ENCODE data around the gene RASSF3. TPM values are rescaled to one million over a fixed set of nuclear protein-coding genes. Genes with fewer than 3 reads are reported as not detected.
"Not testable (repeated sequence)": the region's sequence is repeated elsewhere in the genome, so short reads cannot be mapped to it uniquely, and the experiment has no call there.

RASSF3 gene
- polyA plus RNA-seq, 1 donor, result 27.8 TPM

GRCh38 chr12:64572241-64572640, 38.1 kb upstream of the RASSF3 start:
- Histone ChIP-seq H3K27me3 (ENCODE audit: control insufficient read depth, insufficient read depth, low read length) (no peaks in the 10 kb centered on the region), H3K4me3 (ENCODE audit: low read length) (no peak overlapping the region), H3K36me3 (ENCODE audit: control insufficient read depth, insufficient read depth, low read length) (no peaks in the 10 kb centered on the region), H3K27ac (ENCODE audit: low read length) (no peak overlapping the region), H3K9me3 (ENCODE audit: control insufficient read depth, low read depth, low read length) (peaks cover 4% of the 10 kb centered on the region), H3K4me1 (ENCODE audit: control insufficient read depth, insufficient read depth, low read length) (no peaks in the 10 kb centered on the region)
- WGBS (ENCODE audit: insufficient coverage, low lambda C conversion rate), result no CpG with 5 or more reads among the region's 2 CpGs
- no peak for DNase-seq

- H3K4me3 ChIP-seq (ENCODE audit: low read length), result no peak overlapping the region
- H3K36me3 ChIP-seq (ENCODE audit: control insufficient read depth, insufficient read depth, low read length), result no peaks in the 10 kb centered on the region
- no peaks in the 10 kb centered on the region for H3K4me1 ChIP-seq (ENCODE audit: control insufficient read depth, insufficient read depth, low read length)
- peaks cover 4% of the 10 kb centered on the region for H3K9me3 ChIP-seq (ENCODE audit: control insufficient read depth, low read depth, low read length)
- no peaks in the 10 kb centered on the region for H3K27me3 ChIP-seq (ENCODE audit: control insufficient read depth, insufficient read depth, low read length)
- DNase-seq, result no peak
- no peak overlapping the region for H3K27ac ChIP-seq (ENCODE audit: low read length)
Measured at GRCh38 chr12:64574837-64575236, 35.5 kb upstream of the RASSF3 start.

- Histone ChIP-seq H3K27me3 (ENCODE audit: control insufficient read depth, insufficient read depth, low read length) (no peaks in the 10 kb centered on the region), H3K4me1 (ENCODE audit: control insufficient read depth, insufficient read depth, low read length) (no peaks in the 10 kb centered on the region), H3K4me3 (ENCODE audit: low read length) (no peak overlapping the region), H3K9me3 (ENCODE audit: control insufficient read depth, low read depth, low read length) (peaks cover 4% of the 10 kb centered on the region), H3K27ac (ENCODE audit: low read length) (no peak overlapping the region), H3K36me3 (ENCODE audit: control insufficient read depth, insufficient read depth, low read length) (no peaks in the 10 kb centered on the region)
- DNase-seq, result no peak
- WGBS (ENCODE audit: insufficient coverage, low lambda C conversion rate), result no CpG with 5 or more reads among the region's 4 CpGs
Measured at GRCh38 chr12:64577046-64577445, 33.2 kb upstream of the RASSF3 start.

GRCh38 chr12:64578566-64578965, 31.7 kb upstream of the RASSF3 start:
- no peak overlapping the region for H3K4me3 ChIP-seq (ENCODE audit: low read length)
- no peaks in the 10 kb centered on the region for H3K4me1 ChIP-seq (ENCODE audit: control insufficient read depth, insufficient read depth, low read length)
- no peaks in the 10 kb centered on the region for H3K27me3 ChIP-seq (ENCODE audit: control insufficient read depth, insufficient read depth, low read length)
- no peaks in the 10 kb centered on the region for H3K36me3 ChIP-seq (ENCODE audit: control insufficient read depth, insufficient read depth, low read length)
- no peak for DNase-seq
- H3K27ac ChIP-seq (ENCODE audit: low read length), result no peak overlapping the region
- WGBS (ENCODE audit: insufficient coverage, low lambda C conversion rate), result no CpG with 5 or more reads among the region's 4 CpGs
- peaks cover 4% of the 10 kb centered on the region for H3K9me3 ChIP-seq (ENCODE audit: control insufficient read depth, low read depth, low read length)

GRCh38 chr12:64580681-64581080, 29.6 kb upstream of the RASSF3 start:
- no peaks in the 10 kb centered on the region for H3K27me3 ChIP-seq (ENCODE audit: control insufficient read depth, insufficient read depth, low read length)
- no peak for DNase-seq
- WGBS (ENCODE audit: insufficient coverage, low lambda C conversion rate), result no CpG with 5 or more reads among the region's 2 CpGs

GRCh38 chr12:64582114-64582513, 28.2 kb upstream of the RASSF3 start:
- no peak for DNase-seq
- H3K9me3 ChIP-seq (ENCODE audit: control insufficient read depth, low read depth, low read length), result no peaks in the 10 kb centered on the region
- no CpG with 5 or more reads among the region's 3 CpGs for WGBS (ENCODE audit: insufficient coverage, low lambda C conversion rate)
- H3K27me3 ChIP-seq (ENCODE audit: control insufficient read depth, insufficient read depth, low read length), result no peaks in the 10 kb centered on the region
- H3K27ac ChIP-seq (ENCODE audit: low read length), result no peak overlapping the region
- H3K36me3 ChIP-seq (ENCODE audit: control insufficient read depth, insufficient read depth, low read length), result no peaks in the 10 kb centered on the region
- H3K4me3 ChIP-seq (ENCODE audit: low read length), result no peak overlapping the region
- H3K4me1 ChIP-seq (ENCODE audit: control insufficient read depth, insufficient read depth, low read length), result no peaks in the 10 kb centered on the region

More at GRCh38 chr12:64580681-64581080, 29.6 kb upstream of the RASSF3 start:
- Histone ChIP-seq H3K4me1 (ENCODE audit: control insufficient read depth, insufficient read depth, low read length) (no peaks in the 10 kb centered on the region), H3K4me3 (ENCODE audit: low read length) (no peak overlapping the region), H3K27ac (ENCODE audit: low read length) (no peak overlapping the region), H3K9me3 (ENCODE audit: control insufficient read depth, low read depth, low read length) (no peaks in the 10 kb centered on the region), H3K36me3 (ENCODE audit: control insufficient read depth, insufficient read depth, low read length) (no peaks in the 10 kb centered on the region)

- Histone ChIP-seq H3K27ac (ENCODE audit: low read length) (no peak overlapping the region), H3K27me3 (ENCODE audit: control insufficient read depth, insufficient read depth, low read length) (no peaks in the 10 kb centered on the region), H3K9me3 (ENCODE audit: control insufficient read depth, low read depth, low read length) (no peaks in the 10 kb centered on the region), H3K4me3 (ENCODE audit: low read length) (no peak overlapping the region), H3K36me3 (ENCODE audit: control insufficient read depth, insufficient read depth, low read length) (no peaks in the 10 kb centered on the region), H3K4me1 (ENCODE audit: control insufficient read depth, insufficient read depth, low read length) (no peaks in the 10 kb centered on the region)
- DNase-seq, result no peak
- 92% methylated on average over 2 of the region's 3 CpGs for WGBS (ENCODE audit: insufficient coverage, low lambda C conversion rate)
Measured at GRCh38 chr12:64582862-64583261, 27.4 kb upstream of the RASSF3 start.

- not testable (repeated sequence) for H3K4me3 ChIP-seq (ENCODE audit: low read length)
Measured at GRCh38 chr12:64583395-64583770, 26.9 kb upstream of the RASSF3 start.

GRCh38 chr12:64583771-64584421, 26.4 kb upstream of the RASSF3 start:
- WGBS (ENCODE audit: insufficient coverage, low lambda C conversion rate), result 60% methylated on average over 1 of the region's 6 CpGs
- Histone ChIP-seq H3K4me1 (ENCODE audit: control insufficient read depth, insufficient read depth, low read length) (no peaks in the 10 kb centered on the region), H3K9me3 (ENCODE audit: control insufficient read depth, low read depth, low read length) (no peaks in the 10 kb centered on the region), H3K27ac (ENCODE audit: low read length) (no peak overlapping the region), H3K4me3 (ENCODE audit: low read length) (no peak overlapping the region), H3K27me3 (ENCODE audit: control insufficient read depth, insufficient read depth, low read length) (no peaks in the 10 kb centered on the region), H3K36me3 (ENCODE audit: control insufficient read depth, insufficient read depth, low read length) (no peaks in the 10 kb centered on the region)
- no peak for DNase-seq

More at GRCh38 chr12:64583395-64583770, 26.9 kb upstream of the RASSF3 start:
- H3K27me3 ChIP-seq (ENCODE audit: control insufficient read depth, insufficient read depth, low read length); H3K9me3 ChIP-seq (ENCODE audit: control insufficient read depth, low read depth, low read length); H3K36me3 ChIP-seq (ENCODE audit: control insufficient read depth, insufficient read depth, low read length); DNase-seq; H3K4me1 ChIP-seq (ENCODE audit: control insufficient read depth, insufficient read depth, low read length); H3K27ac ChIP-seq (ENCODE audit: low read length): not testable (repeated sequence)
- 86% methylated on average over 1 of the region's 7 CpGs for WGBS (ENCODE audit: insufficient coverage, low lambda C conversion rate)

- H3K9me3 ChIP-seq (ENCODE audit: control insufficient read depth, low read depth, low read length), result no peaks in the 10 kb centered on the region
- WGBS (ENCODE audit: insufficient coverage, low lambda C conversion rate), result no CpG with 5 or more reads among the region's 5 CpGs
- H3K27ac ChIP-seq (ENCODE audit: low read length), result no peak overlapping the region
- no peak for DNase-seq
- no peaks in the 10 kb centered on the region for H3K4me1 ChIP-seq (ENCODE audit: control insufficient read depth, insufficient read depth, low read length)
- no peaks in the 10 kb centered on the region for H3K36me3 ChIP-seq (ENCODE audit: control insufficient read depth, insufficient read depth, low read length)
- H3K4me3 ChIP-seq (ENCODE audit: low read length), result no peak overlapping the region
- no peaks in the 10 kb centered on the region for H3K27me3 ChIP-seq (ENCODE audit: control insufficient read depth, insufficient read depth, low read length)
Measured at GRCh38 chr12:64585104-64585503, 25.2 kb upstream of the RASSF3 start.

- Histone ChIP-seq H3K4me3 (ENCODE audit: low read length) (no peak overlapping the region), H3K9me3 (ENCODE audit: control insufficient read depth, low read depth, low read length) (no peaks in the 10 kb centered on the region), H3K27me3 (ENCODE audit: control insufficient read depth, insufficient read depth, low read length) (no peaks in the 10 kb centered on the region), H3K27ac (ENCODE audit: low read length) (no peak overlapping the region), H3K4me1 (ENCODE audit: control insufficient read depth, insufficient read depth, low read length) (no peaks in the 10 kb centered on the region), H3K36me3 (ENCODE audit: control insufficient read depth, insufficient read depth, low read length) (no peaks in the 10 kb centered on the region)
- WGBS (ENCODE audit: insufficient coverage, low lambda C conversion rate), result 80% methylated on average over 2 of the region's 5 CpGs
- no peak for DNase-seq
Measured at GRCh38 chr12:64587447-64587846, 22.8 kb upstream of the RASSF3 start.

Data from large intestine (tissue), 3 donors.